HG02970 (cell line): ENCODE results near the gene CLMN.

Experiments
- ATAC-seq: cut with Tn5 transposase; IDR thresholded peaks from one replicate; pipeline ENCODE4 v1.9.1; 2021; ENCODE audit warnings: mild to moderate bottlenecking, moderate library complexity, moderate number of reproducible peaks; ENCODE audit not compliant: unreplicated experiment, low FRiP score

CLMN gene

DNA sequence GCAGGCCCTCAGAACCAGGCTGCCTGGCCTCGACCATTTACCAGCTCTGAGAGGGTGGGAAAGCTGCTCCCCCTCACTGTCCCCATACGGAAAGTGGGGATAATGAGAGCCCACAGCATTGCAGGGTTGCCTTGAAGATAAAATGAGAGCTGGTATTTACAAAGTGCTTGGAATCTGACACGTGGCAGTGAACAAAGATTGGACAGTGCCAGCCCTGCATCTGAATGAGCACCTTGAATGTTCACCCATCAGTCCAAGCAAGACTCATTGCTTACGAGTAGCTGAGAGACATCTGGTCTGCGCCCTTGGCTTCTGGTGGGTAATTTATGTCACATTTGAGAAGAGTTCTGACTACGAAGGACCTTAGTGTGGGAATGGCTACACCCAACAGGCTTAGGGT, 67.5 kb downstream of the CLMN start:
- ATAC-seq: no peak

DNA sequence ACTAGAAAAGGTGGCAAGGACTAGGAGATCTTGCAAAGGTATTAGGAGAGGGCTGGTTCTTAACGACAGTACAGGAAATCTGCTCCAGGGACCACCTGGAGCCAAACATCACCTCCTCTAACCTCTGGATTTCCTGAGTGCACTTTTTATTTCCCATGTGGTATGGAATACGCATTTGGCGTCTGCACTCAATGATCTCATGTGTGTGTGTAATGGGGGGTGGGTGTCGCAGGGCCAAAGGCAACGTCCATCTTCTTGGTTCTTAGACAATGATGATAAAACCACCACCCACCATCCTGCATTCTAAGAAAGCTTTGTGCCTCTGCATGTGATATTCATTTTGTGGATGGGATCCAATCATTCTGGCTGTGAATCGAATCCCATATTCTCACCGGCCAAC, 68.8 kb downstream of the CLMN start:
- ATAC-seq: no peak

DNA sequence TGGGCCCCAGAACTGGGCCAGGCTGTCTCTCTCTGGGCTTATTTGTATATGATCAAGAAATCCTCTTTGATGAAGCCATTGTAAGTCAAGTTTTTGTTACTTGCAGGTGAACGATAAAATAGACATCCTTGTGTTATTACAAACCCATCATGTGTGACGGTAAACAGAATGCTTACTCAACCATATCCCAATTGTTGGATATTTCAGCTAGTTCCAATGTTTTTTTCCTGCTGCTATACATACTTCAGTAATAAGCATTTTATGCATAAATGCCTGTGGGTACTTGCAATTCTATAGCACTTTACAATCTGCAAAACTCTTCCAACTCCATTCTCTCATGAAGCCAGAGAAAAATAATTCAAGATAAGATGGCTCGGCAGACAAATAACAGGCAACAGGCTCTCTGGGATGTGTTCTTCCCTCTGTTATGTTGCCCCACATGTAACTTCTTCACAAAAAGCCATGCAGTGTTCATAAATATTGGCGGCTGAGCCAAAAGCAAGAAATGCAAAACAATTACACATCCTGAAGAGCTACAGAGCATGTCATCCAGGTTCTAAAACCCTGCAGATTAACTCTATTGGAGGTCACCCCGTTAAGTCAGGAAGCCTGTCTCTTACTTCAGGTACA, 69.5 kb downstream of the CLMN start:
- no peak for ATAC-seq

DNA sequence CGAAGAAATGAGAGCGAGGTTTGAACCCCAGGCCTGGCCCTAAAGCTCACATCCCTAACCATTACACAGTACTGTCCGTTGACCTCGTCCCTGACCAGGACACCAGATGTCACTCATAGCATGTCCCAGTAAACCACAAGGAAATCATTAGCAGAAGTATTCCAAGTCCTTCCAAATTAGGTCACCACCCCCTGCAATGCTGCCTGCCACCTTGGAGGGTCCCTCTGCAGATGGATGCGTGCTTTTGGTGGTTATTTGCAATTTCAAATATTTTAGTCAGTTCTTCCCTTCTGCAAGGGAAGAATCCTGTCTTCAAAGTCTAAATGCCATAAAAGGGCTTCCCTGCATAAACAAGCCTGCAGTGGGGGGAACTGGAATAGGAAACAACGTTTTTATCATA, 71.3 kb downstream of the CLMN start:
- no peak for ATAC-seq

DNA sequence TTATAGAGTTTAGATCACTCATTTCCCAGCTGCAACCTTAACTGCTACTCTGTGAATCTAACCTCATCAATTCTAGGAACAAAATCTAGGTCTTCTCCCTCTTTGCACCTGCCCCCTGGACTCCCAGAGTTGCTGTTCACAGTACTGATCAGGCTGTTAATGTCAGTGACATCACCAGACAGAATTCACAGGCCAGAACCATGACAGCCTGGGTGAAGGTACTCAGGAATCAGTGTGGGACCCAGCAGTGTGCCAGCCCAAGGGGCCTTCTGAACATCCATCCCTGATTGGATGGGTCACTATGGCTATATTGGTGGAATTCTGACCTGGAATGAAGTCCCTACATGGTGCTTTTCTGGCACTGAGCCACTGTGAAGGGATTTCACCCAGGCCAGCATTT, 72.8 kb downstream of the CLMN start:
- no peak for ATAC-seq

DNA sequence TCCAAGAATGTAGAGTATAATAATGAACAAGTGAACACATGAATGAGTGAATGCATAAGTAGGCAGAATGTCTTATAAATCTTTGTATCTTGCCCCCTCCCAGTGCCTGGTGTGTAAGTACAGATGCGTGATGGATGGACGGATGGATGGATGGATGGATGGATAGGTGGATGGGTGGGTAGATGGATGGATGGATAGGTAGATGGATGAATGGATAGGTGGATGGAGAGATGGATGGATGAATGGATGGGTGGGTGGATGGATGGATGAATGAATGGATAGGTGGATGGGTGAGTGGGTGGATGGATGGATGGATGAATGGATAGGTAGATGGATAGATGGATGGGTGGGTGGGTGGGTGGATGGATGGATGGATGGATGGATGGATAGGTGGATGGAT, 74.4 kb downstream of the CLMN start:
- ATAC-seq: no peak

DNA sequence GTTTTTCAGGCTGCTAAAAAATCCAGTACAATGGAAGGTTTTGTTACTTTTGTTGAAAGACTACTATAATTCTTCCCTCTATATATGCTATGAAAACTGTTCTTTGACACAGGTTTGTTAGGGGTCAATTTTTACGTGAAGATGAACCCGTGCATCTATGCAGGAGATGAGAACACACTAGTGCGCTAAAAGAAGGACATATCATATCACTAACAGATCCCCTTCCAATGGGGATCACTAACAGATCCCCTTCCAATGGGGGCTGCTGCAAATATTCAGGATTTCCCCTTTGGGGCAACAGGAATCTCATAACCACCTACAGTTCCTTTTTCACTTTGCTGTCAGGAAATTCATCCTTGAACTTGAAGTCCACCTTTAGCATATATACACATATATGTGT, 75.1 kb downstream of the CLMN start:
- no peak for ATAC-seq

DNA sequence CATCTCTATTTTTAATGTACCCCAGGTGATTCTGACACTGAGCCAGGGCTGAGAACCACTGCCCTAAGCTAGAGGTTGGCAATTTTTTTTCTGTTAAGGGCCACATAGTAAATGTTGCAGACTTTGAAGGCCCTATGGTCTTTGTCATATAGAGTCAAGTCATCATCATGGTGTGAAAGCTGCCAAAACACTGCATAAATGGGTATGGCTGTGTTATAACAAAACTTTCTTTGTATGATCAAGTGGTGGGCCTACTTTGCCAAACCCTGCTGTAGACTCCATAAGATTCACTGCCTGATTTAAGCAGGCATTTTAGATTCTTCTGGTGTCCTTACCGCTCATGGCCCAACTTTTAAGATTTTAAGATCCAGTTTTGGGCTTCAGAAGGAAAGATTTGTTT, 76.8 kb downstream of the CLMN start:
- ATAC-seq: no peak

DNA sequence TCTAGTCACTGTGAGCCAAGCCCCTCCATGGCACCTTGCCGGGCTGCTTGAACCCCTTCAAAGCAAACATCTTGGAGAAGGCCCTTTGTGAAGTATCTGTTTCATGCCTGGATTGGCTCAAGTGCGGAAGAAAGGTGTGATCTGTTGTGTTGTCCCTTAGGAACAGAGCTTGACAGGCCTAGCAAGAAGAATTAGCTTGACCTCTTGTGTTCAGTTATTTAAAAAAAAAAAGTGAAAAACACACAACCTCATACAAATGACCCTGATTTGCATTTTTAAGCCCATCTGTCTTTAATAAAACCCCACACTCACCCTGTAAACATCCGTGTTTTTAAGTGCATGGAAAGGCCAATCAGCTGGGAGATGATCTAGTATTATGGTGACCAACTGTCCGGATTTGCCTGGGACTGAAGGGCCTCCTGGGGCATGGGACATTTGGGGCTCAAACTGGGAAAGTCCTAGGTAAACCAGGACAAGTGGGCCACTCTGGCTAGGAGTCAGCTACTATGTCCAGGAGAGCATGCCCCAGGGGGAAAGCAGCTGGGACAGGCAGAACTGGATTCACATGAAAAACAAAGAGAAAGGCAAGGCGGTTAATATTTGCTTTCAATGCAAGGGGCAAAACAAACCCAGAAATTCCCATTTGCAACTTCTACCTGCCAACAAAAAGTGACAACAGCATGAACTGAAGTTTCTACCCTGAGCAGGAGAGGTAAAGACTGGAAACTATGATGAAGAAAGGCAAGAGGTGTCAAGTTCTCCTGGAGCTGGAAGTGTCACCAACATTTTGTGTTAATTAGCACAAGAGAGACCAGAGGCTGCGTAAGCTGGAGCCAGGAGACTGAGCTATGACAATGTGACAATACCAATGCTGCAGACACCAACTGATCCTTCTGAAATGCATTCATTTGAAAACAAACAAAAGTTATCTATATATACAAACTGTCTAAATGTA, 78.6 kb downstream of the CLMN start:
- no peak for ATAC-seq

DNA sequence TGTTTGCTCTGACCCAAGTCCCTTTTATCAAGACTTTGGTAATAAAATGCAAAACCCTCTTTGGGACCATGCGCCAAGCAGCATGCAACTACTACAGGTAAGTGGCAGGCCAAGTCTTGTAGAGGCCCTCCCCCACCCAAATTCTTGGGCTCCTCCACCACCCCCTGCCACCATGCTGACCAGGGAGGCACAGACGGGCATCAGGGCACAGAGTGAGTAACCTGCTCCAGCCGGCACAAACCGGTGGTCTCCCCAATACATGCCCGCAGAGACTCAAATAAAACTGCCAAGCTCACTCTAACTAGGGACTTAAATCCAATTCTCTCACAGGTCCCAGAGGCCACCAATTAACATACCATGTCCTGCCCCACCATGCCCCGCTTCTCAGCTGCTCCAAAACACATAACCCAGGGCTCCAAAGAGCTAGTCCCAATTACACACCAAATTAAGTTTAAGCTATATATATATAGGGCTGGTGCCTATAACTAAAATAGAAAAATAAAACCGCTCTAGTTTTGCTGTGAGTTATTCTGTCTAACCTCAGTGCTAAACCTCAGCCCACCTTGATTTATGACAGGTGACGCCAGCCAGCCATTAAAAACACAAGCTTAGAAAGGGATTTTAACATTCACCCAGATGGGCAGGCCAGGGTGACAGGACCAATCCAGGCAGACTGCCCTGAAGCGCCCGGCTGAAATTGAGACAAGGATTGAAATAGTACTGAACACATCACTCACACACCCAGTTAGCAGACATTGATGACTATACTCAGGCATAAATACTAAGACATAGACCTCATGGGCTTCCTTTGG, 81.0 kb downstream of the CLMN start:
- ATAC-seq: no peak

DNA sequence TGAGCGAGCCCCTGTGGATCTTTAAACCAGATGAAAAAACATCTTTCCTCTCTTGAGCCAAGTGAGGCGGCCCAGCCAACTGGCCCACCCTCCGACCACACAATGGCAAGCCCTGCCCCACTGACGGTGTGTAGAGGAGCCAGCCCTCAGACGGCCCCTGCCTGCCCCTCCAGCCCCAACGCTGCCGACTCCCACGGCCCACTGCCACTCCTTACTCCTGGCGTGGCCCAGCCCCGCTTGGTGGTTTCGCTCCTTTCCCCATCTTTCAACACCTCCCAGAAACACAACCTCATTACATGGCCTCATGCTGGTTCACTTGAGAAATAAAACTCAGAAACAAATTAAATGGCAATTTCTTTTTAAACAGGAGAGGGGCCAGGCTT, 81.8 kb downstream of the CLMN start:
- no peak for ATAC-seq

DNA sequence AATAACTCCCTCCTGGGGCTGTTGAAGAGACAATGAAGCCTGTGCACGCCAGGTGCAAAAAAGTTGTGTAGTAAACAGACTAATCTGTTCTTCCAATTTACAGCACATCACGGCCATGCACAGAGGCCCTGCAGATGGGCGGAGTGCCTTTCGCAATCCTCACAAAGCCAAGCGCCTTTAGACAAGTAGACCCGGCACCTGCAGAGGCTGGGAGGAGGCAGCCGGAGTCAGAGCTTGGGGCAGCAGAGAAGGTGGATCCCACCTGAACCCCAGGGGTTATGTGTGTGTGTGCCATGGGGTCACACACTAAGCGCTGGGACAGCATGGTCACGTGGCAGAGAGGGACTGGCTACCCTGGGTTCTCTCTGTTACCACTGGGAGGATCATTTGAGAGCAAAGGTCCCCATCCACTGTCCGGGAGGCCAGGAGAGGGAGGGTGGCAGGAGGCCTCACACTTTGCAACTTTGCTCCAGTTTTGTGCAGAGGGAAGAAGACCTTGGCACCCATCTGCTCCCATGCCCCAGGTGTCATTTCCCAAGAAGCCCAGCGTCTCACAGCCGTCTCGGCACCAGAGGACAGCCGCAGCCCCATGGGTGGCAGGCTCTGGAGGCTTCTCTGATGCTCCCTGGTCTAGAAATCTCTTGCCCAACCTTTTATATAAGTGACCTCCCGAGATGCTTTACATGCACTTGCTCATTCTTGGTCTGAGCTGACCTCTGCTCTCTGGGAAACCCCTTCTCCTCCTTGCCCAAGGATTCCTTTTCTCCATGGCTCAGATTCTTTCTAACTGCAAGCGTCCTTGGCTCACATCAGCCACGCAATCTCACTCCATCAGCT, 82.4 kb downstream of the CLMN start:
- no peak for ATAC-seq

DNA sequence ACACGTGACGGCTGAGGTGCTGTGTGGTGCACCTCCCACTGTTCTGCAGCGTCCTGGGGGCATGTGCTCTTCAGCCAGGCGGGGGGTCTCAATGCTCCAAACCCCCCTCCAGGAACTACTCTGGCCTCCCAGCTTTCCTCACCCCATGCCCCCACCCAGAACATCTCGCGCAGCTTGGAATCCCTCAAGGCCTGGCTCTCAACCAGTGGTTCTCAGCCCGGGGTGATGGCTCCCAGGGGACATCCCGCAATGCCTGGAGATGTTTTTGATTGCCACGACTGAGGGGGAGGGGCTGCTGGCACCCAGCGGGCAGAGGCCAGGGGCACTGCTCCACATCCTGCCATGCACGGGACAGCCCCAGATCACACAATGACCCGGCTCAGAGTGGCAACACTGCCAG, 83.5 kb downstream of the CLMN start:
- ATAC-seq: no peak

DNA sequence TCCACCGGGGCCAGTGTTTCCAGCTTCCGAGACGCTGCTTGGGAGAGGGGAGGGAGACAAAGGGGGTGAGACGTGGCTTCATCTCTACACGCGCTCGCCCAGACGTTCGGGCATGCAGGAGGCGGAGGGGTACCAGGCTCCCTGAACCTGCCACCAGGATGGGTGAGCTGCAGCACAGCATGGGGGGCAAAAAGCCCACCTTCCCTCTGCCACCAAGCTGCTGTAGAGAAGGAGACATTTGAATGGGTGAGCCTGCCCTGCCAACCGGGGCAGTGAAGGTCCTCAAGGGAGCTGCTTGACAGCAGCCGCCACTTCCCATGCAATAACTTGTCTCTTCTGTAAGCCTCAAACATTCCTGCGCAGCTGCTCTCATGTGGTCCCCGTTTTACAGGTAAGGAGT, 83.9 kb downstream of the CLMN start:
- no peak for ATAC-seq

DNA sequence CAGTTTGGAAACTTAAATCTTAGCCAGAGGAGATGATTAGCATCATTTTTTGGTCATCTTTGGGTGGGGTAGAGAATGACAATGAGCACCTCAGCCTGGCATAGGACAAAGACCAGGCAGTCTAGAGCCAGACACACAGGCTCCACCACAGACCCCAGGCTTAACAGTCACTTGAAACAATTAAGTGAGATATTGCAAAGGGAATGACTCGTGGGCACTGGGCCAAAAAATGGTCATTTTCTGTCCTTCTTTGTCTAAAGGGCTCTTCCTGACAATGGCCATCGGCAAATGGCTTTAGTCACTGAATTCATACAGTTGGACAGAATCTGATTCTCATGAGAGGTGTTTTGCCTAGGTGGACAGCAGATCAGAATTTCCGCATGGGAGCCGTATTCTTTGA, 84.4 kb downstream of the CLMN start:
- no peak for ATAC-seq

DNA sequence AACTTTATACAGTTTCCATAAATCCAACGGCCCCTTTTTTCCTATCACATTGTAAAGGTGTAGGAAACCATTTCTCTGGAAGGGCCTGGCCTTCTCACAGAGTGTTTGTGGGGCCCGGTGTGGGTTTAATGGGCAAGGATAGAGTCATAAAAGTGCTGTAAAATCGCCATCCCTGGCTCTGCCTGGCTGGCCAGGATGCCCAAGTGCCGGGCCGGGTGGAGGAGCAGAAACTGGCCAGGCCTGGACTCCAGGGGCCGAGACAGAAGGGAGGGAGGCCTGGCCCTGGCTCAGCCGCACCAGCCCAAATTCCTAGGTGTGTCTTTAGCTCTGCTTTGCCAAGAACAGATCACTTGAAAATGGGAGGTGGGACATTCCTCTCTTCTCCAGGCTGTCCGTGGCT, 85.3 kb downstream of the CLMN start:
- no peak for ATAC-seq

DNA sequence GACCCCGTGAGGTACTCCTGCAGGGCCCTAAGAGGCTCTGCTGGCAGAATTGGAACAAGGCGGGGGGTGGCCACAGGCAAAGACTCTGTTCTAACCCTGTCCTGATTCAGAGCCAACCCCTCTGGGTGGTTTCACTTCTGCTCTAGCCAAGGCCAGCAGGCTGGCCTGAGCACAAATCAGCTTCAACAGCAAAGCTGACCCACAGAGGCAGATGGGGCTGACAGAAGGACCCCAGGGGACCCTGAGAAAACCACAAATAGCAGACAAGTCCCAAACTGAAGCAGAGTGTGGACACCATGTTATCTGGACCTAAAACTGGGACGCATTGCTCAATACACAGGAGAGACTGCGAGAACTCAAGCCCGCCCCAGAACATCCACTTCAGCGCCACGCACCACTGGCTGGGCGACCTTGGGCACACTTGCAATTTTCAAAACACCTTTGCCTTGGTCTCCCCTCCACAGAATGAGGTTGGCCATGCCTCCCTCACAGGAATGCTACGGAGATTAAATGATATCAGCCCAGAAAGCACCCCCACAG, 85.9 kb downstream of the CLMN start:
- ATAC-seq: peak; percentile 80

DNA sequence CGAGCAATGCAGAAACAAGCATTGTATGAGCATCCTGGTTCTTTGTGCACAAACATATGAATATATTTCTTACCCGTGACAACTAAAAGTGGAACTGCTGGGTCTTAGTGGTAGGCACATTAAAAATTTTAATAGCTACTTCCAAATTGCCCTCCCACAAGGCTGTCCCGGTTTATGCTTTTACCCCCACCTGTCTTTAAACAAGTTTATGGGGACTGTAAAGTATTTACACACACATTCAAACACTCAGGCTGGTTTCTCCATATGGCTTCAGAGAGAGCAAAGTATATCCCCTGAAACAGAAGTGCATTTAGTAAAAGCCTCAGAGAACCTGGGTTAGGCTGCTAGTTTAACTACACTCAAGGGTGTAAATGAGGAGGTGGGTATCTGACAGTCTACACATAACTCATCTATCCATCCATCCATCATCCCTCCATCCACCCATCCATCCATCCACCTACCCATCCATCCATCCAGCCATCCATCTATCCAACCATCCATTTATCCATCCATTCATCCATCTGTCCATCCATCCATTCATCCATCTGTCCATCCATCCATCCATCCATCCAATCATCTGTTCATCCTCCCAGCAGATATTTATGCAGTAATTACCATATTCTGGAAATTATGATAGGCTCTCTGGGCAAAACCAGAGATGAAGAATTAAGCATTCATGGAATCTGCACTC, 86.7 kb downstream of the CLMN start:
- ATAC-seq: no peak

DNA sequence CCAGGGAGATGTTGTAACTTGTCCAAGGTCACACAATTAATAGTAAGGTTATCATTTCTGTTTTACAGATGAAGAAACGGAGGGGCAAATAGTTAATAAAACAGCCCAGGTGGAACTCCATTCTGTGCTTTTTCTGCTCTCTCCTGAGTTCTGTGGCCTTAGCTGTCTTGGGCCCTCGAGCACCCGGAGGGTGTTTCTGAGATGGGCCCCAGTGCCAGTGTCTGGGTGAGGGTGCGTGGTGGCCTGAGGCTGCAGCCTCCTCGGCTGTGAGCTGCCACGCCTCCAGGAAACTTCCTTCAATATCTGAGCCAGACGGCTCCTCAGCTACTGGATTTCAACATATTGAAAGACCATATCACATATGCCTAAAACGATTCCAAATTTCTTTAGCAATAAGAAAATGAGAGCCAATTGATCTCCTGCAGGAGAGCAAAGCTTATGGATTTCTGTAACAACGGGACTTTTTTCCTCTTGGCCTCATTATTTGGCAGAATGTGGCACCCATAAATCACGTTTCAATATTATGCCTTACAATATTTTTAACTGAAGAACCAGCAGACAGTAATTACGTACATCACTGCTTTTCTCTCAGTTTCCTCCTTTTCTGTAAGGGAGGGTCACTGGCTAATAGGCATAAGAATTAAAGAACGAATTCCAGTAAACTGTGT, 87.6 kb downstream of the CLMN start:
- no peak for ATAC-seq
